Loucy (cell line): ENCODE measurements around the gene PHKG1.
"Not testable (repeated sequence)": the region's sequence is repeated elsewhere in the genome, so short reads cannot be mapped to it uniquely, and the experiment has no call there.

Experiments
- H2AFZ ChIP-seq: fragments of 200-600 bp; sonication (generic); 2 replicates; pipeline ENCODE4 v1.6.0; 2016; ENCODE audit warnings: antibody characterized with exemption, mild to moderate bottlenecking, low read length, moderate library complexity
- H3F3A ChIP-seq: fragments of 200-600 bp; 2 replicates; pipeline ENCODE4 v1.6.0; 2016; ENCODE audit warnings: antibody characterized with exemption, low read depth, mild to moderate bottlenecking
- H3K27me3 ChIP-seq: fragments of 200-600 bp; sonication (generic); 2 replicates; pipeline ENCODE4 v1.6.1; 2014; ENCODE audit warnings: low read length, mild to moderate bottlenecking; ENCODE audit not compliant: insufficient read depth, poor library complexity, severe bottlenecking
- H3K36me3 ChIP-seq: fragments of 200-600 bp; sonication (generic); 2 replicates; pipeline ENCODE4 v1.6.1; 2016; ENCODE audit warnings: low read length; ENCODE audit not compliant: insufficient read depth
- H3K4me1 ChIP-seq: fragments of 200-600 bp; sonication (generic); 2 replicates; pipeline ENCODE4 v1.5.1; 2014; ENCODE audit warnings: low read length, mild to moderate bottlenecking; ENCODE audit not compliant: insufficient read depth, poor library complexity, severe bottlenecking
- H3K4me2 ChIP-seq: fragments of 200-600 bp; sonication (generic); 2 replicates; pipeline ENCODE4 v1.6.0; 2014; ENCODE audit warnings: antibody characterized with exemption, low read length, low read depth, mild to moderate bottlenecking; ENCODE audit not compliant: poor library complexity, severe bottlenecking
- H3K4me3 ChIP-seq: fragments of 200-600 bp; sonication (generic); 2 replicates; pipeline ENCODE4 v1.5.1; 2014; ENCODE audit warnings: low read length, mild to moderate bottlenecking, mixed read lengths; ENCODE audit not compliant: poor library complexity, severe bottlenecking
- H3K79me2 ChIP-seq: fragments of 200-600 bp; sonication (generic); 2 replicates; pipeline ENCODE4 v1.6.1; 2014; ENCODE audit warnings: low read length; ENCODE audit not compliant: insufficient read depth
- H3K9ac ChIP-seq: fragments of 200-600 bp; sonication (generic); 2 replicates; pipeline ENCODE4 v1.6.0; 2014; ENCODE audit warnings: mild to moderate bottlenecking, low read depth, low read length, moderate library complexity; ENCODE audit not compliant: poor library complexity, severe bottlenecking
- H3K9me2 ChIP-seq: fragments of 200-600 bp; sonication (generic); replicated peaks from 2 replicates; pipeline ENCODE4 v1.6.1; 2016; ENCODE audit warnings: low read depth, low read length, mixed read lengths
- H3K9me3 ChIP-seq: fragments of 200-600 bp; sonication (generic); 2 replicates; pipeline ENCODE4 v1.6.1; 2014; ENCODE audit warnings: mild to moderate bottlenecking, antibody characterized with exemption, low read length, low read depth; ENCODE audit not compliant: insufficient read depth
- H4K20me1 ChIP-seq: fragments of 200-600 bp; sonication (generic); 2 replicates; pipeline ENCODE4 v1.6.0; 2014; ENCODE audit warnings: antibody characterized with exemption, low read length, mild to moderate bottlenecking; ENCODE audit not compliant: insufficient read depth, poor library complexity, severe bottlenecking
- EZH2phosphoT487 ChIP-seq: fragments of 200-600 bp; IDR thresholded peaks from 2 replicates; pipeline ENCODE4 v1.6.1; 2018; ENCODE audit warnings: antibody characterized with exemption, mild to moderate bottlenecking, moderate library complexity, borderline replicate concordance
- TF ChIP-seq, protein P1 (sequence below): fragments of 200-600 bp; sonication (generic); conservative IDR thresholded peaks from 2 replicates; pipeline ENCODE4 v1.5.1; 2014; ENCODE audit warnings: mild to moderate bottlenecking, antibody characterized with exemption, low read length

Gene PHKG1

DNA sequence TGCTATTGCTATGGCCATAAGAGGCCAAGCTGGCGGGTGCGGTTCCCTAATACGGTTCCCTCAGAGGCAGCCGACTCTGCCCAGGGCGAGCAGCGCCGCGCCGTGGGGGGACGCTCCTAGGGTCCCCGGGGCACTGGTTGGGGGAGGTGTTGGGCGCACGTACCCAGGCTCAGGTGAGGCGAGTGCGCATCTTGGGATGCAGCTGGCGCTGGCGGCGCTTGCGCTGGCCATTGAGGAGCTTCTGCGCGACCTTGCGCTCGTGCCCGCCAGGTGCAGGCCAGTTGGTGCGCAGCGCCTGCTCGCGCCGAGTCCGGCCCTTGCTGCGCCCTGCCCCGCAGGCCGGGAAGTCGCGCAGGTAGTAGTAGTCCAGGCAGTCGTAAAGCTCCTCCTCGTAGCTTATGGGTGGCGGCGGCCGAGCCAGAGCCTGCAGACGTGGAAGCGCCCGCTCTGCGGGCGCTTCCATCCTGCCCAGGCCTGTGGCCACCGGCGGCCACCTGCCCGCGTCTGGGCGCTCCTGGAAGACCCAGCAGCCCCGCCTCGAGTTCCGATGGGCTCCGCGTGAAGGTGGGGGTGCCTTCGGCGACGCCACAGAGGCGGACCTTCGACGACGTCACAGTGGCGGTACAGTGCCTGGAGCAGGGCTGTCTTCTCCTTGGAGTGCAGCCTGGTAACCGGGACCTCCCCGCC lies 23.2 kb upstream of the PHKG1 start, which contains the start of gene NUPR2:
NUPR2 (minus strand) TSS at position 566 of the 687 bp plus-strand sequence; CDS start at position 463, 103 bp downstream.
- no peaks in the 10 kb centered on the region for H3K36me3 ChIP-seq
- no peaks in the 10 kb centered on the region for H4K20me1 ChIP-seq
- H3K9me2 ChIP-seq, result no peaks in the 10 kb centered on the region
- no peaks in the 10 kb centered on the region for H3K4me1 ChIP-seq
- no peak for TF ChIP-seq EZH2phosphoT487
- TF ChIP-seq, protein P1, sequence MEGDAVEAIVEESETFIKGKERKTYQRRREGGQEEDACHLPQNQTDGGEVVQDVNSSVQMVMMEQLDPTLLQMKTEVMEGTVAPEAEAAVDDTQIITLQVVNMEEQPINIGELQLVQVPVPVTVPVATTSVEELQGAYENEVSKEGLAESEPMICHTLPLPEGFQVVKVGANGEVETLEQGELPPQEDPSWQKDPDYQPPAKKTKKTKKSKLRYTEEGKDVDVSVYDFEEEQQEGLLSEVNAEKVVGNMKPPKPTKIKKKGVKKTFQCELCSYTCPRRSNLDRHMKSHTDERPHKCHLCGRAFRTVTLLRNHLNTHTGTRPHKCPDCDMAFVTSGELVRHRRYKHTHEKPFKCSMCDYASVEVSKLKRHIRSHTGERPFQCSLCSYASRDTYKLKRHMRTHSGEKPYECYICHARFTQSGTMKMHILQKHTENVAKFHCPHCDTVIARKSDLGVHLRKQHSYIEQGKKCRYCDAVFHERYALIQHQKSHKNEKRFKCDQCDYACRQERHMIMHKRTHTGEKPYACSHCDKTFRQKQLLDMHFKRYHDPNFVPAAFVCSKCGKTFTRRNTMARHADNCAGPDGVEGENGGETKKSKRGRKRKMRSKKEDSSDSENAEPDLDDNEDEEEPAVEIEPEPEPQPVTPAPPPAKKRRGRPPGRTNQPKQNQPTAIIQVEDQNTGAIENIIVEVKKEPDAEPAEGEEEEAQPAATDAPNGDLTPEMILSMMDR, result no peak
- H3K27me3 ChIP-seq, result no peaks in the 10 kb centered on the region
- H3K9ac ChIP-seq, result no peak within 1 kb of the TSS
- no peak within 1 kb of the TSS for H2AFZ ChIP-seq
- H3K4me3 ChIP-seq, result no peak within 1 kb of the TSS
- no peaks in the 10 kb centered on the region for H3F3A ChIP-seq
- H3K79me2 ChIP-seq, result no peaks in the 10 kb centered on the region
- no peaks in the 10 kb centered on the region for H3K9me3 ChIP-seq
- no peak within 1 kb of the TSS for H3K4me2 ChIP-seq

DNA sequence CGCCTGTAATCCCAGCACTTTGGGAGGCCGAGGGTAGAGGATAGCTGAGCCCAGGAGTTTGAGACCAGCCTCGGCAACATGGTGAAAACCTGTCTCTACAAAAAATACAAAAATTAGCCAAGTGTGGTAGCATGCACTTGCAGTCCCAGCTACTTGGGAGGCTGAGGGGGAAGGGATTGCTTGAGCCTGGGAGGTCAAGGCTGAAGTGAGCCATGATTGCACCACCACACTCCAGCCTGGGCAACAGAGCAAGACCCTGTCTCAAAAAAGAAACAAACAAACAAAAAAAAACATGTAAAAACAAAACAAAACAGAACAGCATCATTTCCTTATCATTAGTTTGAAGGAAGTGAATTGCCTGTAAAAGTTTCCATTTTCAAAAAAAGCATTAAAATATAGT lies 19.5 kb upstream of the PHKG1 start:
- not testable (repeated sequence) for H3K4me3 ChIP-seq, H3K9me3 ChIP-seq, H3K9ac ChIP-seq, H3K27me3 ChIP-seq, H3F3A ChIP-seq, H3K36me3 ChIP-seq, H3K79me2 ChIP-seq, H4K20me1 ChIP-seq, H2AFZ ChIP-seq, H3K4me2 ChIP-seq, H3K9me2 ChIP-seq
- H3K4me1 ChIP-seq, result peaks cover 14% of the 10 kb centered on the region

DNA sequence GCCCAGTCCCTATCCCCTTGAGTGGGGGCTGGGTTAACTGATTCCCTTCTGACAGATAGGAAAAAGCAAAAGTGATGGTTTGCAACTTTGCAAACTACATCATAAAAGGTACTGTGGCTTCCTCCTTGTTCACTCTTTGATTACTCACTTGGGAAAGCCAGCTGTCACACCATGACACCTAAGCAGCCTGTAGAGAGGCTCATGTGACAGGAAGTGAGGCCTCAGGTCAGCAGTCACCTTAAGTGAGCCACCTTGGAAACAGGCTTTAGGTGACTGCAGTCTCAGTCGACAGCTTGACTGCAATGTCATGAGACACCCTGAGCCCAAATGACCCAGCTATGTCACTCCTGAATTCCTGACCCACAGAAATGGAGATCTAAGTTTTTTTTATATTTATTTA lies 17.9 kb upstream of the PHKG1 start:
- Histone ChIP-seq H2AFZ (no peak overlapping the region), H3K27me3 (no peaks in the 10 kb centered on the region), H3K4me1 (peaks cover 14% of the 10 kb centered on the region), H3F3A (0 out of 2 replicates have a peak, but pooled peaks cover 2% of the 10 kb centered on the region), H3K4me3 (no peak overlapping the region), H3K9me2 (no peaks in the 10 kb centered on the region), H3K9me3 (0 out of 2 replicates have a peak, but pooled peaks cover 3% of the 10 kb centered on the region), H3K36me3 (no peaks in the 10 kb centered on the region), H4K20me1 (peaks cover 6% of the 10 kb centered on the region), H3K9ac (no peak overlapping the region), H3K79me2 (peaks cover 7% of the 10 kb centered on the region), H3K4me2 (peak overlapping the region; percentile 0)
- no peak for TF ChIP-seq EZH2phosphoT487
- TF ChIP-seq, protein P1, result no peak

DNA sequence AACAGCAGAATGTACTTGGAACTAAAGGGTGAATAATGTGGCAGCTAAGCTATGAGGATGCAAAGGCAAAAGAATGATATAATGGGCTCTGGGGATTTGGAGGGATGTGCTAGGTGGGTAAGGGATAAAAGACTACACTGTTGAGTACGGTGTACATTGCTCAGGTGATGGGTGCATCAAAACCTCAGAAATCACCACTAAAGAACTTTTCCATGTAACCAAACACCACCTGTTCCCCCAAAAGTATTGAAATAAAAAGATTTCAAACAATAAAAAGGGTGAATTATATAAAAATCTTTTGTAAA lies 15.2 kb upstream of the PHKG1 start:
- no peaks in the 10 kb centered on the region for H3K27me3 ChIP-seq
- TF ChIP-seq, protein P1, result no peak
- no peak for TF ChIP-seq EZH2phosphoT487
- H3K9me2 ChIP-seq, result no peaks in the 10 kb centered on the region
- peaks cover 34% of the 10 kb centered on the region for H3K79me2 ChIP-seq
- H3F3A ChIP-seq, result 0 out of 2 replicates have a peak, but pooled peaks cover 2% of the 10 kb centered on the region
- H3K9ac ChIP-seq, result no peak overlapping the region
- H3K4me2 ChIP-seq, result peak overlapping the region; percentile 82
- H3K4me1 ChIP-seq, result peaks cover 26% of the 10 kb centered on the region
- no peak overlapping the region for H2AFZ ChIP-seq
- H3K9me3 ChIP-seq, result 0 out of 2 replicates have a peak, but pooled peaks cover 3% of the 10 kb centered on the region
- H4K20me1 ChIP-seq, result peaks cover 33% of the 10 kb centered on the region
- H3K36me3 ChIP-seq, result peaks cover 14% of the 10 kb centered on the region
- H3K4me3 ChIP-seq, result peak overlapping the region; percentile 93
